Cerebellar nuclear complex (tissue), 1 donor: Measurements from ENCODE around the gene DMRTC2.

Experiments
- DNase-seq, 2 experiments: peaks; one replicate each; lab custom pipeline; 2025; lab: John Stamatoyannopoulos, UW

DMRTC2 gene

GRCh38 chr19:41890936-41891335, 46.1 kb downstream of the DMRTC2 start:
- DNase-seq: no peak

GRCh38 chr19:41892173-41892902, 47.5 kb downstream of the DMRTC2 start:
- no peak for DNase-seq

GRCh38 chr19:41893899-41894298, 49.1 kb downstream of the DMRTC2 start:
- no peak for DNase-seq

- DNase-seq: no peak
These were observed 49.5 kb downstream of the DMRTC2 start for GRCh38 chr19:41894350-41894749.

GRCh38 chr19:41895745-41896580, 51.1 kb downstream of the DMRTC2 start:
- DNase-seq: no peak

GRCh38 chr19:41896581-41896942, 51.7 kb downstream of the DMRTC2 start:
- no peak for DNase-seq

- DNase-seq: no peak
These were observed 52.3 kb downstream of the DMRTC2 start for GRCh38 chr19:41897181-41897580.

- no peak for DNase-seq
These were observed 53.0 kb downstream of the DMRTC2 start for GRCh38 chr19:41897820-41898219.

- DNase-seq: no peak
These were observed 53.4 kb downstream of the DMRTC2 start for GRCh38 chr19:41898235-41898634.
